ENCODE measurements around the gene RFLNA.
A peak's percentile ranks its signal among the peaks of the same experiment; 100 is the strongest.

RFLNA gene

GRCh38 chr12:124273630-124274029 is 21.3 kb upstream of the RFLNA start:
- in situ Hi-C loops (cut with HindIII; ENCODE audit: low pct_unique_long_range_greater_than_20kb, low sequenced_read_pairs) = no loop called here
- peak in 1 of 2 experiments; percentile 52 for DNase-seq (ENCODE audit: low read depth in 1 of 2, low spot score in 1 of 2)
- no peak for TF ChIP-seq JUND (IDR thresholded peaks at IDR 0.05; ENCODE audit: low read depth)

- DNase-seq (ENCODE audit: low read depth in 1 of 2, low spot score in 1 of 2) = no peak
- in situ Hi-C loops (cut with HindIII; ENCODE audit: low pct_unique_long_range_greater_than_20kb, low sequenced_read_pairs) = no loop called here
- TF ChIP-seq JUND (IDR thresholded peaks at IDR 0.05; ENCODE audit: low read depth) = no peak
Observed at GRCh38 chr12:124276337-124276736, 18.6 kb upstream of the RFLNA start.

GRCh38 chr12:124277394-124278241 is 17.3 kb upstream of the RFLNA start:
- in situ Hi-C loops (cut with HindIII; ENCODE audit: low pct_unique_long_range_greater_than_20kb, low sequenced_read_pairs) = no loop called here
- DNase-seq (ENCODE audit: low read depth in 1 of 2, low spot score in 1 of 2) = no peak
- TF ChIP-seq JUND (IDR thresholded peaks at IDR 0.05; ENCODE audit: low read depth) = no peak

GRCh38 chr12:124278389-124279101 is 16.3 kb upstream of the RFLNA start:
- DNase-seq (ENCODE audit: low read depth in 1 of 2, low spot score in 1 of 2) = peak in 1 of 2 experiments; percentile 31
- in situ Hi-C loops (cut with HindIII; ENCODE audit: low pct_unique_long_range_greater_than_20kb, low sequenced_read_pairs) = no loop called here
- TF ChIP-seq JUND (IDR thresholded peaks at IDR 0.05; ENCODE audit: low read depth) = no peak

- no peak for TF ChIP-seq JUND (IDR thresholded peaks at IDR 0.05; ENCODE audit: low read depth)
- in situ Hi-C loops (cut with HindIII; ENCODE audit: low pct_unique_long_range_greater_than_20kb, low sequenced_read_pairs) = no loop called here
Observed at GRCh38 chr12:124279315-124279714, 15.6 kb upstream of the RFLNA start.

GRCh38 chr12:124279846-124280360 is 15.0 kb upstream of the RFLNA start:
- in situ Hi-C loops (cut with HindIII; ENCODE audit: low pct_unique_long_range_greater_than_20kb, low sequenced_read_pairs) = no loop called here
- DNase-seq (ENCODE audit: low read depth in 1 of 2, low spot score in 1 of 2) = peak in 1 of 2 experiments; percentile 36
- TF ChIP-seq JUND (IDR thresholded peaks at IDR 0.05; ENCODE audit: low read depth) = no peak

More at GRCh38 chr12:124279315-124279714, 15.6 kb upstream of the RFLNA start:
- DNase-seq (ENCODE audit: low read depth in 1 of 2, low spot score in 1 of 2) = no peak

GRCh38 chr12:124281309-124281708 is 13.6 kb upstream of the RFLNA start:
- no peak for TF ChIP-seq JUND (IDR thresholded peaks at IDR 0.05; ENCODE audit: low read depth)
- in situ Hi-C loops (cut with HindIII; ENCODE audit: low pct_unique_long_range_greater_than_20kb, low sequenced_read_pairs) = no loop called here
- DNase-seq (ENCODE audit: low read depth in 1 of 2, low spot score in 1 of 2) = no peak

GRCh38 chr12:124282287-124282686 is 12.6 kb upstream of the RFLNA start:
- DNase-seq (ENCODE audit: low read depth in 1 of 2, low spot score in 1 of 2) = no peak
- no peak for TF ChIP-seq JUND (IDR thresholded peaks at IDR 0.05; ENCODE audit: low read depth)
- in situ Hi-C loops (cut with HindIII; ENCODE audit: low pct_unique_long_range_greater_than_20kb, low sequenced_read_pairs) = no loop called here

- DNase-seq (ENCODE audit: low read depth in 1 of 2, low spot score in 1 of 2) = no peak
- in situ Hi-C loops (cut with HindIII; ENCODE audit: low pct_unique_long_range_greater_than_20kb, low sequenced_read_pairs) = no loop called here
- TF ChIP-seq JUND (IDR thresholded peaks at IDR 0.05; ENCODE audit: low read depth) = no peak
Observed at GRCh38 chr12:124283326-124283725, 11.6 kb upstream of the RFLNA start.

- no peak for DNase-seq (ENCODE audit: low read depth in 1 of 2, low spot score in 1 of 2)
- TF ChIP-seq JUND (IDR thresholded peaks at IDR 0.05; ENCODE audit: low read depth) = no peak
- in situ Hi-C loops (cut with HindIII; ENCODE audit: low pct_unique_long_range_greater_than_20kb, low sequenced_read_pairs) = no loop called here
Observed at GRCh38 chr12:124284368-124284767, 10.5 kb upstream of the RFLNA start.

- in situ Hi-C loops (cut with HindIII; ENCODE audit: low pct_unique_long_range_greater_than_20kb, low sequenced_read_pairs) = no loop called here
- no peak for TF ChIP-seq JUND (IDR thresholded peaks at IDR 0.05; ENCODE audit: low read depth)
- DNase-seq (ENCODE audit: low read depth in 1 of 2, low spot score in 1 of 2) = no peak
Observed at GRCh38 chr12:124286414-124286813, 8.5 kb upstream of the RFLNA start.

- in situ Hi-C loops (cut with HindIII; ENCODE audit: low pct_unique_long_range_greater_than_20kb, low sequenced_read_pairs) = no loop called here
- DNase-seq (ENCODE audit: low read depth in 1 of 2, low spot score in 1 of 2) = no peak
- no peak for TF ChIP-seq JUND (IDR thresholded peaks at IDR 0.05; ENCODE audit: low read depth)
Observed at GRCh38 chr12:124286971-124287370, 7.9 kb upstream of the RFLNA start.

Data from T47D (cell line).